Stimulated activated CD8-positive, alpha-beta memory T cell treated with anti-CD3 and anti-CD28 coated beads, Interleukin-15, amount 100 ng/mL, for 1 hour (primary cell): ENCODE data around the gene DLG3.
"Not testable (repeated sequence)": the region's sequence is repeated elsewhere in the genome, so short reads cannot be mapped to it uniquely, and the experiment has no call there.

Source experiments
- DNase-seq: peaks from one replicate; pipeline ENCODE4 v3.0.0-alpha.2; 2020; ENCODE audit warnings: low read depth

Gene DLG3

DNA sequence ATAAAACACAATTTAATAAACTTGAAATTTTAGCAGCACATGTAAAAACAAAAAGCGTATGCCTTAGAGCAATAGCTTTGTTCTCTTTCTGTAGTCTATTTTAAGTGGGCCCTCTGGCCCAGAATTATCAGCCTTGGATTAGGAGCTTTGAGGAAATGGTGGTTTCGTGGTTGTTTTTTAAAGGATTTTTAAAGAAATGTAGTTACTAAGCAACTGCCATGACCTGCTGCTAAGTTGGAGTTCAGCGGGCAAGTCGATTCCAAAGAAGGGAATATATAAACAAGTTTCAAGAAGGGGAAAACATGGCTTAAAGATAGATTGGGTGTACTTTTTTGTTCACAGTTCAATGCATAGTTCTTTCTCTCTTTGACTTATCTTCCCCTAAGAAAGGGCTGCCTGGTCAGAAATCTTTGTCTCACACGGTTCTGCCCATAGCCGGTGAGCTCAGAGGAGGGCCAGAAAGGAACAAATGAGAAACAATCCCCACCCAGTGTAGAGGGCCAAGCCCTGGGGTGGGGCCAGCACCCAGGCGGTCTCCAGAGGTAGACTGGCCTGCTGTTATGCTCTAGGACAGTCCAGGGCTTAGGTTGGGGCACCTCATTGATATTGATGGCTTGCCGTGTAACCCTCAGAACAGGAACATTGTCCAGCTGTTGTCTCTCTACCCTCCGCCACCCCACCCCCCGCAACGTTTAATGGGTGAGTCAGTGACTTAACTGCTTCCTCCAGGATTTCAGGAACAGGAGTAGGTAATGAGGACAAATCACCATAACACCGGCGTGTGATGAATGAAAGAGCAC is 32.5 kb downstream of the DLG3 start:
- DNase-seq, result no peak

DNA sequence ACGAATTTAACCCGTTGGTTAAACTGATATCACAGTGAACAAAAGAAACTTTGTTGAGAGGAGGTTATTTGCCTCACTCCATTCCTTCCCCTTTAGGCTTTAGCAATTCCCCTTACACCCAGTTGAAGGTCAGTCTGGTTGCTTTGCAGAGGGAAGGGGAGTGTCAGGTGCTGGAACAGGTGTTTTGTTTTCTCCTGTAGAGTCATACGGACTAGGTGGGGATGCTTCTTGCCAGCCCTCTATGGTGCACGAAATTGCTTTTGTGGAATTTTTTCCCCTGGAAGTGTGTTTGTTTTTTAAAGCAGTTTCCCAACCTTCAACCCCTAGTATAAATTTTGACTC is 33.1 kb downstream of the DLG3 start:
- DNase-seq, result no peak

DNA sequence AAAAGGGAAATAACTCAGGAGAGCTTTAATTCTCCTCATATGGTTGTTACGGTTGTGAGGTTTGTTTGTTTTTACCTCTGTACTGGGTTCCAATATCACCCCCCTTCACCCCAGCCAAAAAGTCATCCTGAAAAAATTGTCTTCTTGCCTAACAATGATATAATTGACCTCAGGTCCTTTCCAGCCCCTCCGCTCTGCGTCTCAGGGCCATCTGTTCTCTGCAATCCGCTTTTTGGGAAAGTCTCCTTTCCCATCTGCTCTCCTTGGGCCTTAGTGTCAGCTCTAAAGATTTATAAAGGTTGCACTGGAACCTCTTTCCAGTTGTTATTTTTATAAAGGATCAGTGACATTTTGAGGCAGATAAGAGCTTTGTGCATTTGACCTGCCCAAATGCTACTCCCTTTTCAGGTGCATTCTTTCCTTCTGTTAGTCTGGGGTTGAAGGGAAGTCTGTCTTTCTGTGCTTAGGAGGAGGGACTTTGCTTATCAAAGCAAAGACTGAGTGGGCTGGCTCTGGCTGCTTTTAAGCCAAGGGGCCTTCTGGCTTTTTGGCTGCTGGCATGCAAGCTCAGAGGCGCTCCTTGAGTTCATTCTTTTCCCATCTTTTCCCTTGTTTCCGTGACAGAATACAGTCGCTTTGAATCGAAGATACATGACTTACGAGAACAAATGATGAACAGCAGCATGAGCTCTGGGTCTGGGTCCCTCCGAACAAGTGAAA is 34.1 kb downstream of the DLG3 start:
- no peak for DNase-seq

DNA sequence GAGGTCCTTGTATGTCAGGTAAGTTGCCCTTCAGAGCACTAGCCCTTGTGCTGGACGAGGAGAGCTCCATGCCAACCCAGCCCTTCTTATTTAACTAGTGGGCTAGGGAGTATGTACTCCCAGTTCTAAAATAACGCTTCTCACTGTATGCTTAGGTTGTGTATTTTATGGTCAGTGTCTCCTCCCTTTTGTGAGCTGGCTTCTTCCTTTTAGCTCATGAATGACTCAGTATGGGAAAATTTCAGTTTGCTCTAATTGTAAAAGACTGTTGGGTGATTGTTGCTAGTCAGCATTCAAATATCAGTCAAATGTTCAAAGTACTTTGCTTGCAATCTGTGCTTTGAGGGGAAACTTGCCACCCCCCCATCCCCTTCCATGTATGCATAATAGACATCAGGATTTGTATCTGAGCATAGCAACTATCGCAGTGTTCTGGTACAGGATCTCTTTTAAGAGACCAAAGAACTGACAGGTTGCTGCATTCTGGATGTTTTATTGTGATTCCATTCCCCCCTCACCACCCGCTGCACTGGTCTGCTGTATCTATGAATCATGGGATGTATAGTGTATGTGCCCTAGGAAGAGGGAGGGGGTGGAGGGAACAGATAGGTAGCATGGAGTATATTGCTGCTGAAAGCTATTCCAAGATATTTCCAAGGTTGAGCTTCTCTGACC is 34.7 kb downstream of the DLG3 start:
- no peak for DNase-seq

DNA sequence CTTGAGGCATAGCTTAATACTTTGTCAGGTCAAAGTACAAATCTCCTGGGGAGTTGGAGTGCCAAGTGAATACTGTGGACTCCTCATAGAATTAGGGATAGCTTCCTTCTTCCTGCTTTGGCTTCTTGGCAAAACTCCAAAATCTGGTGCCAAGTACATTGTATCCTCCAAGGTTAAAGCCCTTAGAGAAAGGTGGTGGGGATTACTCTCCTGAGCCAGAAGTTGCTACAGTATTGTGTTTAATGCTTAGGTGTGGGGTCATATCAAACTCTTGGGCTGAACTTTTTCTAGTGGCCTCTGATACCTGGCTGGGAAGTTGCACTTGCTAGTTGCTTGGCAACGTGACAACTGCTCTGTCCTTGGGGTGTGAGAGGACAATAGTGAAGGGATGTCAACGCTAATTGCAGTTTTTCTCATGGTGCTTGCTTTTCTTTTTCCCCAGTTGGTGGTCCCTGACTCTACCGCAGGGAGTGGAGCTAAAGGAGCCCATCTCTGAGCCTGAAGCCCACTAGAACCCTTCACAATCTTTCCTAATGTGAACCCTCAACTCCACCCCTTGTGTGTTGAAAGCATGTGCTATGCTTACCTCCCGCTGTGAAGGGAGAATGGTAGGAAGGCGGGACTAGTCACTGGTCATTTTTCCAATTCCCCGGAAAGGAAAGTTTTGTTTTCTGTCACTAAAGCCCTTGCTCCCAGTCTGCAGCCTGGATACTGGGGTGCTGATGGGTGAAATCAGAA is 35.5 kb downstream of the DLG3 start:
- no peak for DNase-seq

DNA sequence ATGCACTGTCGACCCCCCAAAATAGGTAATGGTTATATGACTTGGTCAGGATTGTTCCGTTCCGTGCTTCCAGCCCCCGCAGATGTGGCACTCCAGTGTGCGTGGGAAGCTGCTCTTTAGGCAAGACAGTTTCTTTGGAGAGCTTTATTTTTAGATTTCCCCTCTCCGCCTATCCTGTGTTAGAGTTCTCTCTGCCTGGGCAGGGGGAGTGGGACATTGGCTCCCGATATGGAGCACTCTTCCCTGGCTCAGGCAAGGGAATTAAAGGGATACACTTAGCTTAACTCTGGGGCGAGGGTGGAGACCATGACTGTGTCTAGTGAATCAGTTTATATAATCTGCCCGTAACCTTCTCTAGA is 36.0 kb downstream of the DLG3 start:
- no peak for DNase-seq

DNA sequence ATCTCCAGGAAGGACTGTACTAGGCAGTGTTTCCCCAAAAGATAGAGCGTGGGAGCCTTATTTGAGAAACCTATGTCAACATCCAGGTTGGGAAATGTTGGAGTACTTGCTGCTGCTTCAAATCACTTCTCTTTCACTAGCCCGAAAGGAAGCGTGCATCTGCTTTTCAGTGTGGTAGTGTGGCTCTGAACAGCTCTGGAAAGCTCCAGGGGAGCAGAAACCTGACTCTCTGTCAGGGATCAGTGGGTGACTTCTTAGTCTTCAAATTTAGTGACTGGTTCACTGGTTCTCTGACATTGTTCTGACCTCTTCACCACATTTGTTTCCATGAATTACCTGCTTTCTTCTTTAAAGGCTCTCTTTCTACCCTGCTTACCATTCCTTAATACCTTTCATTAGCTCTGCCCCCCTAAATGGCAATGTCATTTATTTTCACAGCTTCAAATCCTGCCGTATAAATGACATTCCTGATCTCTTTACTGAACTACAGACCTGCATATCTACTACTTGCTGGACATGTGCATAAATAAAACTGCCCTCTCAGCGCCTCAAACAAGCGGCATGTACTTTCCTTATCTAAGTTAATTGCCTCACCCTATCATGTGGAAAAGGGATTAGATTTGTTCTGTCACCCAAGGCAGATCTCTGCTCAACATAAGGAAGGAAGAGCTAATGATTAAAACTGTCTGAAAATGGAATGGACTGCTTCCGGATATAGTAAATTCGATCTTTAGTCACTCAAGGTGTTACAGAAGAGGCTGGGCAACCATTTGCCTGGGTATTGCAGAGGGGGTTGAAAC is 37.0 kb downstream of the DLG3 start:
- no peak for DNase-seq

DNA sequence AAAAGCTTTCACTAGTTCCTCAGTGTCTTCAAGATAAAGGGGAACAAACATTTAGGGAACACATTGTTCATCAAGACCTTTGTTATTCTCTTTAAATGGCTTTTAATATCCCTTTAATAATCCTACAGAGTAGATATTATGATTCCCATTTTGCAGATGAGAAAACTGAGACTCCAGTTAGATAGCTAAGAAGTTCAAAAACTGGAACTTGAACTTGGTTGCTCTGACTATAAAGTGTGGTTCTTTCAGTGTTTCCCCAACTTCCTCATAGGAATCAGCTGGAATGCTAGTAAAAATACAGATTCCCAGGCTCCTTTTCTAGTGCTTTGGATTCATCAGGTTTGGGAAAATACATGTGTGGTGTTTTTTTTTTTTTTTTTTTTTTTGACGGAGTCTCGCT is 37.7 kb downstream of the DLG3 start:
- no peak for DNase-seq

DNA sequence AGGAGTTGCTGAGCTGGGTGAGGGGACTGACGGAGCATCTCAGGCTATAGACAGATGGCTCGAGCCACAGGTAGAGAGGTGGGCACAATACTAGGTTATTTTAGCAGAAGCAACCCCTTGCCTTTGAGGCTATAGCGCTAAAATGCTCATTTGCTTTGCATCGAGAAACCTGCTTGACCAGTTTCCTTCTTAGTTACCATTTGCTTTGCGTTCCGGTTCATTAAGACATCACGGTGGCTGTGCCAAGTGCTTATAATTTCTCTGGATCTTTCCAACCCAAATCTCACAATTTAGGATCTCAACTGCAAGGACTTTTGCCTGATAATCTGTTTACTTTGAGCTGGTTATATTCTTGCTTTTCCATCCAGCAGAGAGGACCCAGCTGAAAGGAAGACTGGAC is 40.8 kb downstream of the DLG3 start:
- DNase-seq, result no peak

DNA sequence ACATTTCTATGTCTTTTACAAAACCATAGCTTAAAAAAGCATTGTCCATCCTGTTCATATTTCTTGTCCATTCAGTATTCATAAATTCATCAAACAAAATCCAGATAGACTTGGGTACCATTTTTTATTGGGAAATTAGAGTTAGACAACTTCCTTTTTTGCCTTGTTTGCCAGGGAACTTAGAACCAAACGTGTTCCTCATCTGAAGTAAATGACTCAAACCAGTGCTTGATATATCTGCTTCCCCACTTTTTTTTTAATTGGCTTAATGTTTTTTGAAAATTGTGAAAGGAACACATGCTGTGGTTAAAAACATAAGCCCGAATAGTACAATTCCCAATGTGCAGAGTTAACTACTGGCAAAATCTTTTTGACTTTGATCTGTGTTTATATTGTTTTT is 44.2 kb downstream of the DLG3 start:
- DNase-seq, result no peak

DNA sequence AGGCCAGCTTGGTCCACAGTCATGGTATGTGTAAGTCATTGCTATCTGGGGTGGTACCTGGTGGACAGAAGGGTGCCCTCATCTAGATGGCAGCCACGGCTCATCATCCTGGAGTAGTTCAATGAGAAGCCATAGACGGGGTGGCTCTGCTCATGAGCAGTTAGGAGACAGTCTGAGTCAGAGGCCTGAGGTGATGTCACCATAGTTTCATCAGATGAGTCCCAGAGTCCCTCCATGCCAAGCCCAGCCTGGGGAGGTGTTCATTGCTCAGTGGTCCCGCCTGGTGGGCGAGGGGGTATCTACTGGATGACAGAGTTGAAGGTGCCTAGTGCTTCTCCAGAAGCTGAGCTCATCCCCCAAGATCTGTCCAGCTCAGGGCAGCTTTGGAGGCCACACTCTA is 49.8 kb downstream of the DLG3 start:
- no peak for DNase-seq

DNA sequence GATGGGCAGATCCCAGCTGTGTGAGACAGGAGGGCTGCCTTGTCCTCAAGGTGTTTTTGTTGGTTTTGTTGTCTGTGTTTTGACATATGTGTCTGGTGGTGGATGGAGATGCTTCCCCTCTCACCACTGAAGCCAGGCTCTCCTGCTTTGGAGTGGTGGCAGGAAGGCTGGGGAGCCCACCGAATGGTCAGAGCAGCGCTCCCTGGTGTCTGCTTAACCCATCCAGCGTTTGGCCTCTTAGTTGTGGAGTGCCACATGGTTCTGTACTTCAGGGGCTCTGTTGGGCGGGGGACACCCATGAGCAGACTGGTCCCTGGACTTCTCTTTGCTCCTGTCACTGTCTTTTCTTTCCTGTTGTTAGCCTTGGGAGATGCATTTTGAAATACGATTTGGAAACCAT is 51.9 kb downstream of the DLG3 start:
- no peak for DNase-seq

DNA sequence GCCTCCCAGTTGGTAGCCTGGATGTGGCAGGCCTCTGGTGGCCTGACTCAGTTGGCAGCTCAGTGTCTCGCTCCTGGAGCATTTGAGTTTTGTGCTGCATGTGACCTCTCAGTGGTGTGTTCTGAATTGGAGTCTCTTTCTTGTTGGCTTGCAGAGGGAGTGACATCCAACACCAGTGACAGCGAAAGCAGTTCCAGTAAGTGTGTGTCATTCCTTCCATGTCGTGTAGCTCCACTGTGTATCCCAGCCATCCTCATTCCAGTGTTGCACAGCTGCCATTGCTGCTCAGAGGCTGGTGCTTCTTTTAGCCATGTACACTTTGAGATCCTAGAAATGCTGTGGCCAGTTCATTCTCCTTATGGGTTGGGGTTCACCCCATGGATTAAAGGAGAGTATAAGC is 52.4 kb downstream of the DLG3 start:
- DNase-seq, result no peak

DNA sequence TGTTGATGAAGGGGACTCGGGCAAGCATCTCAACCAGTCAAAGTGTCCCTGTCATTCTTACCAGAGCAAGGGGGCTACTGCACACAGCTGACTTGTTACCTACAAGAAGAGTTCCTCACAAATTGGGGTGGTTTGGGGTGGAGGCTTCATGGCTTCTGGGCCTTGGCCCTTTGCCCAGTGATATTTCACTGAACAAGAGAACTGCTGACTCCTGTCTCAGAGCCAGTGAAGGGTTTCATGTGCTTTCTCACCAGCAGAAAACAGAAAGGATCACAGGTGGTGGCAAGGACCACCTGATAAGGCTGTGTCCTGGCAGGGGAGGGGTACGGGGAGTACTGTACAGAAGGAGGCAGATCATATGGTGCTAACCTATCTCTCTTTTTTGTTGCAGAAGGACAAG is 53.5 kb downstream of the DLG3 start:
- no peak for DNase-seq

DNA sequence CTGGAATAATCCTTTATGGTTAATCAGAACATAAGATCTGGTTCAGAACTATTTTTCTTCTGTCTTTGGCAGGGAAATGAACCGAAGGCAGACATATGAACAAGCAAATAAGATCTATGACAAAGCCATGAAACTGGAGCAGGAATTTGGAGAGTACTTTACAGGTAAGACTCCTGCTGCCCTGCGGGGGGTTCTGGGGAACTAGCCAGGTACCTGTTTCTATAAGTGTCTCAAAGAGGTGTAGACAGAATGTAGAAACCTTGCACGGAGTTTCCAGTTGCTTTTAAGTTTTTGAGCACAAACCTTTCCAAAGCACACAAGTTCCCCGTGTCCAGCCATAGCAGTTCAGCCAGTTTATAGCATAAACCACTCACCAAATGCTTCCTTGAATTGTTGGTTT is 56.2 kb downstream of the DLG3 start:
- no peak for DNase-seq

DNA sequence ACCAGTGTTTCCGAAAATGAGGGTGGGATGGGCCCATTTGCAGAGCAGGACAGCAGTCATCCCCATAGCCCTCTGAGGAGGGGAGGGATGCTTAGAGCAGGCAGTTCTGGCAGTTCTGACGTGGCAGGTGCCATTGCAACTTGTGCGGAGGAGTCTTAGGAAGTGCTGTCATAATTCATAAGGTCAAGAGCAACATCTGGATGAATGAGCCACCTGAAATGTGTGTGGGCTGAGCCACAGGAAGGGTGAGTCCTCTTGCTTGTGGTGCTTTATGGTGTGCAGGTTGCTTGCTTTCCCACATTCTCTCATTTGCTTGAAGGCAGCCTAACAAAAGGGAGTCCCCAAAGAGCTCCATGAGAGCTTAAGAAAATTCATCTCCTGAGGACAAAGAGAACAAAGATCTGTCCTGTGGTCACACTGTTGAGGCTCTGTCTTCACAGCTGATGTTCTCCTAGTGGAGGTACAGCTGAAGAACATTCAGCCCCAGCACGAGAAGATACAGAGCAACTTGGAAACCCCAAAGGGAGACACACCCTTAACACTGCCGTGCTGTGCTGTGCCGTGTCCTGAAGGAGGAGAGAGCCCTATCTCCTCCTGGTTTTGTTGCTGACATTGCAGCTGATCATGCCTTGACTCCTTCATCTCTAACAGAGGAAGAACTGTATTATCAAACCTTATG is 60.3 kb downstream of the DLG3 start:
- no peak for DNase-seq

DNA sequence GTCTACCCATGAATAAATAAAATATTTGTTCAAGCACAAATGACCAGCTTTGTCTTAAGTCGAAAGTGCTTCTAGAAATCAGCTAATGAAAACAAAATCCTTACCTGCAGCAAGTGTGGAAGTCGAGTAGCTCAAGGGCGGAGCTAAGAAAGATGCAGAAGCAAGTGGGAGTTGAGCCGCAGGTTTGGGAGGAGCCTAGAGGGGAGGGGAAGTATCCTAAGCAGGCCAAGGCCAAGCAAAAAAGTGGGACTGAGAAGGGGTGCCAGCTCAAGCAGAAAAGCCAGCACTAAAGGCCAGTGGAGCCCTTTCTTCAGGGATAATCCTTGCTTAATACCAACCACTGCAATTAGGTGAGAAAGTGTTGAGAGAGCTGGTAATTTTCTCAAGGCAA is 60.8 kb downstream of the DLG3 start:
- no peak for DNase-seq

DNA sequence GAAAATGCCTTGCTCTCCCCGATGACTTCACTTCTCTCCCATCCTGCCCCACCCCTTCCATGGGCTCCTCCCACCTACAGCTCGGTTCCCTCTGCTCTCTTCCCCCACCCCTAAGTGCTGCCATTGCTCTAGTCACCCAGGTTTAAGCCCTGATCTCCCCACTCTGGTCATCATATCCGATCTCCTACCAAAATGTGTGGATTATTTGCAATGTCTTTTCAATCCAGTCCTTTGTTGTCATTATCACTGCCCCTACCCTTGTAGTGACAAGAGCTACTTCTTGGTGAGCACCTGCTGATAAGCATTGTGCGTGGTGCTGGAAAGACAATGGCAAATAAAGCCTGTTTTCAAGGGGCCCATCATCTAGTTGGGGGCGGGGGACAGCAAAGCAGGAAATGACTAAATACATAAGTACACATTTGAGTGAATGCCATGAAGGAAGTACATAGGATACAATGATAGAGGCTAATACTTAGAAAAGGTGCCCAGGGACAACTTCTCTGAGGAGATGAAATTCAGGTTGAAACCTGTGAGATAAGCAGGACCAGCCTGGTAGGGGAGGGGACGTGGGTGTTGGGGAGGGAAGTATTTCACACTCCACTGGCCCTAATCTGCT is 63.8 kb downstream of the DLG3 start:
- no peak for DNase-seq

DNA sequence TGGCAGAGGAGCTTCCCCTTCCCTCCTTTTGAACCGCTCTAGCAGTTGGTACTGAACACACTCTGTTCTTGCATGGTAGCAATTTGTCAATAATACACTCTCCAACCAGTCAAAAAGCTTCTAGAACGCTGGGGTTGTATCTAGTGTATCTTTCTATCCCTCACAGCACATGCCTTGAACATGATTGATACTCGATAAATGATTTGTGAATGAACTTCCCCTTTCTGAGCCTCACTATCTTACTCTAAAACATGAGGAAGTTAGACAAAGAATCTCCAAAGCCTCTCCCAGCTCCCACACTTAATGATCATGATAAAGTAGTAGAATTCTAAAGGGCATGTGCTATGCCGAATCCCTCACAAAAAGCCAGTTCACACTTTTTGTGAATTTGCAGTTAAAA is 64.4 kb downstream of the DLG3 start:
- DNase-seq, result no peak

DNA sequence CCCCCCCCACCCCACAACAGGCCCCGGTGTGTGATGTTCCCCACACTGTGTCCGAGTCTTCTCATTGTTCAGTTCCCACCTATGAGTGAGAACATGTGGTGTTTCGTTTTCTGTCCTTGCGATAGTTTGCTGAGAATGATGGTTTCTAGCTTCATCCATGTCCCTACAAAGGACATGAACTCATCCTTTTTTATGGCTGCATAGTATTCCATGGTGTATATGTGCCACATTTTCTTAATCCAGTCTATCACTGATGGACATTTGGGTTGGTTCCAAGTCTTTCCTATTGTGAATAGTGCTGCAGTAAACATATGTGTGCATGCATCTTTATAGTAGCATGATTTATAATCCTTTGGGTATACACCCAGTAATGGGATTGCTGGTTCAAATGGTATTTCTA is 70.6 kb downstream of the DLG3 start:
- DNase-seq, result not testable (repeated sequence)

DNA sequence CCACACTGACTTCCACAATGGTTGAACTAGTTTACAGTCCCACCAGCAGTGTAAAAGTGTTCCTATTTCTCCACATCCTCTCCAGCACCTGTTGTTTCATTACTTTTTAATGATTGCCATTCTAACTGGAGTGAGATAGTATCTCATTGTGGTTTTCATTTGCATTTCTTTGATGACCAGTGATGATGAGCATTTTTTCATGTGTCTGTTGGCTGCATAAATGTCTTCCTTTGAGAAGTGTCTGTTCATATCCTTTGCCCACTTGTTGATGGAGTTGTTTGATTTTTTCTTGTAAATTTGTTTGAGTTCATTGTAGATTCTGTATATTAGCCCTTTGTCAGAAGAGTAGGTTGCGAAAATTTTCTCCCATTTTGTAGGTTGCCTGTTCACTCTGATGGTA is 71.1 kb downstream of the DLG3 start:
- DNase-seq, result not testable (repeated sequence)
